Measurements from ENCODE around the gene SRGAP3.

SRGAP3 gene

GRCh38 chr3:8954938-8955763 lies 294.3 kb downstream of the SRGAP3 start:
- DNase-seq = no peak

- no peak for DNase-seq
Measured at GRCh38 chr3:8953313-8953712, 296.1 kb downstream of the SRGAP3 start.

GRCh38 chr3:8952130-8952529 lies 297.3 kb downstream of the SRGAP3 start:
- no peak for DNase-seq

- DNase-seq = no peak
Measured at GRCh38 chr3:8945890-8946600, 303.4 kb downstream of the SRGAP3 start.

- DNase-seq = no peak
Measured at GRCh38 chr3:8942746-8943488, 306.5 kb downstream of the SRGAP3 start.

- no peak for DNase-seq
Measured at GRCh38 chr3:8942115-8942514, 307.3 kb downstream of the SRGAP3 start.

- no peak for DNase-seq
Measured at GRCh38 chr3:8938021-8938420, 311.4 kb downstream of the SRGAP3 start.

GRCh38 chr3:8937064-8938020 lies 312.1 kb downstream of the SRGAP3 start:
- DNase-seq = no peak

- DNase-seq = no peak
Measured at GRCh38 chr3:8932507-8932906, 316.9 kb downstream of the SRGAP3 start.

- DNase-seq = no peak
Measured at GRCh38 chr3:8931342-8931741, 318.1 kb downstream of the SRGAP3 start.

All from activated T-cell treated with anti-CD3 and anti-CD28 coated beads, Interleukin-2, amount 50 U/mL, for 1 hour (primary cell).